ENCODE results near the gene TMPRSS2.

Gene TMPRSS2

GRCh38 chr21:41507521-41508414, at the start of gene TMPRSS2:
Gene TMPRSS2 (minus strand): TSS chr21:41508158. CDS start chr21:41498133, 10,025 bp downstream.
- no peak for TF ChIP-seq CTCF (IDR thresholded peaks at IDR 0.05; ENCODE audit: low read depth, low read length)
- no peak within 1 kb of the TSS for H3K4me3 ChIP-seq (ENCODE audit: low read depth, low read length)

DNA sequence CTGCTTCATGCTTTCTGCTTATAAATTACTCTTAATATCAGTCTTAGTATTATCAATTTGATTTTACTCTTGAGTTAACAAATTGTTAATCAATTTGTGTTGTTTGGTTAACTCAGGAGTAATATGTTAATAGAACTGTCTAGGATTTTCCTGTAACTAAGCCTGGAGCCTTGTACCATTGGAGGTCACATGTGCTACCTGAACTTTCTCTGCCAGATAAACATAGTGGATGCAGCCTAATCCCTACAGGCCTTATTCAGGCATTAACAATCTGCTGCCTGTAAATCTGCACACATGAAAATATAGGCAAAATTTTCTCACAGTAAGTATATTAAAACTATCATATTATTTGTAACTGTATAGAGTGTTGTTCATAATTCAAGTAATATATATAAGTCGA, 47.1 kb upstream of the TMPRSS2 start:
- no peak for TF ChIP-seq CTCF (IDR thresholded peaks at IDR 0.05; ENCODE audit: low read depth, low read length)
- H3K4me3 ChIP-seq (ENCODE audit: low read depth, low read length) = no peak overlapping the region

DNA sequence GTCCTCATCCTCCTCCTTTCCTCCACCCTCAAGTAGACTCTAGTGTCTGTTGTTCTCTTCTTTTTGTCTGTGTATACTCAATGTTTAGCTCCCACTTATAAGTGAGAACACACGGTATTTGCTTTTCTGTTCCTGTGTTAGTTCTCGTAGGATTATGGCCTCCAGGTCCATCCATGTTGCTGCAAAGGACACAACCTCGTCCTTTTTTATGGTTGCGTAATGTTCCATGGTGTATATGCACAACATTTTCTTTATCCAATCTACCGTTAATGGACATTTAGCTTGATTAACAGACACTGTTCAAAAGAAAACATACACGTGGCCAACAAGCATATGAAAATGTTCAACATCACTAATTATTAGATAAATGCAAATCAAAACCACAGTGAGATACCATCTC, 44.3 kb upstream of the TMPRSS2 start:
- no peak overlapping the region for H3K4me3 ChIP-seq (ENCODE audit: low read depth, low read length)
- TF ChIP-seq CTCF (IDR thresholded peaks at IDR 0.05; ENCODE audit: low read depth, low read length) = no peak

DNA sequence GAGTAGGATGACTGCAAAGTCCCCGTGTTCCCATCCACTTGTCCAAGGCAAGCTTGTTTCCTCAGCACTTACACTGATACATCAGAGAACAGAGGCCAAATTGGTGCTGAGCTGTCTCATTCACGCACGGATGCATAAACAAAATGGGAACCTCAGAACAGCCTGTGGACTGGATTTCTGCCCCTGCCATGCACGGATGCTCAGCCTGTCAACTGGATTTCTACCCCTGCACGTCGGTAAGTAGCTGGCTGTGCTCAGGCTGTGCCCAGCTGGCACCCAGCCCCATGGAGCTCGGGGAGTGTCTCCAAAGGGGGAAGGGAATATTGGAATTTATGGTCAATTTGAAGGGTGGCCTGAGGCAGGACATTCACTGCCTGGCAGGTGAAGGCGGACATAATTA, 40.8 kb upstream of the TMPRSS2 start:
- H3K4me3 ChIP-seq (ENCODE audit: low read depth, low read length) = no peak overlapping the region
- no peak for TF ChIP-seq CTCF (IDR thresholded peaks at IDR 0.05; ENCODE audit: low read depth, low read length)

- no peak overlapping the region for H3K4me3 ChIP-seq (ENCODE audit: low read depth, low read length)
- no peak for TF ChIP-seq CTCF (IDR thresholded peaks at IDR 0.05; ENCODE audit: low read depth, low read length)
Measured at GRCh38 chr21:41547111-41547510, 39.2 kb upstream of the TMPRSS2 start.

- TF ChIP-seq CTCF (IDR thresholded peaks at IDR 0.05; ENCODE audit: low read depth, low read length) = no peak
- H3K4me3 ChIP-seq (ENCODE audit: low read depth, low read length) = no peak overlapping the region
Measured at GRCh38 chr21:41545500-41546359, 37.8 kb upstream of the TMPRSS2 start.

GRCh38 chr21:41542727-41543126, 34.8 kb upstream of the TMPRSS2 start:
- no peak overlapping the region for H3K4me3 ChIP-seq (ENCODE audit: low read depth, low read length)
- TF ChIP-seq CTCF (IDR thresholded peaks at IDR 0.05; ENCODE audit: low read depth, low read length) = no peak

All from WI38 (cell line).